Muscle of arm (tissue), 12 donors: ENCODE data around the gene RPEL1. TPM values are rescaled to one million over a fixed set of nuclear protein-coding genes. Genes with fewer than 3 reads are reported as not detected.
"Not testable (repeated sequence)": the region's sequence is repeated elsewhere in the genome, so short reads cannot be mapped to it uniquely, and the experiment has no call there.

Experiments
- DNase-seq: peaks from one replicate; pipeline ENCODE4 v3.0.0-alpha.2; 2013
- polyA plus RNA-seq, 12 donors: library from polyadenylated mRNA; unstranded; fragments of 120-200 nt; gene quantifications; one replicate each; pipeline ENCODE4 v1.2.1, GENCODE V29; 2013; ENCODE audit not compliant: insufficient read length in 12 of 12

RPEL1 gene
- polyA plus RNA-seq, 12 donors, result not detected

- DNase-seq, result no peak
Measured at GRCh38 chr10:103232772-103233488, 12.8 kb upstream of the RPEL1 start.

GRCh38 chr10:103235775-103236174 is 9.9 kb upstream of the RPEL1 start:
- no peak for DNase-seq

GRCh38 chr10:103238506-103239252 is 7.0 kb upstream of the RPEL1 start:
- DNase-seq, result no peak

- no peak for DNase-seq
Measured at GRCh38 chr10:103241262-103242011, 4.2 kb upstream of the RPEL1 start.

- peak; percentile 71 for DNase-seq
Measured at GRCh38 chr10:103244666-103245271, 918 bp upstream of the RPEL1 start.

GRCh38 chr10:103246324-103246723 is 637 bp downstream of the RPEL1 start:
- no peak for DNase-seq

- DNase-seq, result no peak
Measured at GRCh38 chr10:103254113-103254512, 8.4 kb downstream of the RPEL1 start.

GRCh38 chr10:103254538-103255325 is 9.0 kb downstream of the RPEL1 start:
- no peak for DNase-seq

- no peak for DNase-seq
Measured at GRCh38 chr10:103256613-103257012, 10.9 kb downstream of the RPEL1 start.

- no peak for DNase-seq
Measured at GRCh38 chr10:103257812-103258211, 12.1 kb downstream of the RPEL1 start.

- not testable (repeated sequence) for DNase-seq
Measured at GRCh38 chr10:103258928-103259327, 13.2 kb downstream of the RPEL1 start.

GRCh38 chr10:103259989-103260388 is 14.3 kb downstream of the RPEL1 start:
- no peak for DNase-seq

- no peak for DNase-seq
Measured at GRCh38 chr10:103262229-103262628, 16.5 kb downstream of the RPEL1 start.

GRCh38 chr10:103265717-103266329 is 20.1 kb downstream of the RPEL1 start:
- peak; percentile 79 for DNase-seq

GRCh38 chr10:103273041-103273441 is 27.4 kb downstream of the RPEL1 start:
- DNase-seq, result no peak

GRCh38 chr10:103276251-103276895 is 30.7 kb downstream of the RPEL1 start:
- no peak for DNase-seq

GRCh38 chr10:103276896-103277712 is 31.4 kb downstream of the RPEL1 start, which contains the start of gene INA:
Gene INA, plus strand, starts transcription at chr10:103277138. Its CDS starts 74 bp downstream, at chr10:103277212.
- DNase-seq, result peak; percentile 5

- DNase-seq, result no peak
Measured at GRCh38 chr10:103277713-103278536, 32.2 kb downstream of the RPEL1 start.

- no peak for DNase-seq
Measured at GRCh38 chr10:103278537-103278823, 32.8 kb downstream of the RPEL1 start.
